GM12878 (cell line): ENCODE measurements around the gene AP3S2. TPM values are rescaled to one million over a fixed set of nuclear protein-coding genes. Genes with fewer than 3 reads are reported as not detected.

Experiments used
- ATAC-seq: fragments of 200-7000 bp; cut with Tn5 transposase; 3 replicates; pipeline ENCODE4 v1.9.1; 2020; ENCODE audit warnings: mild to moderate bottlenecking, moderate library complexity
- BruUV-seq: library from RNA; stranded (reverse); fragments of 400-500 nt; replicated peaks from 2 replicates; lab custom pipeline; 2021; lab: Mats Ljungman, UMichigan
- CTCF ChIA-PET: fragments of 300-600 bp; sonication (Branson Sonifier 250); formaldehyde crosslinking; extraction: SDS; loops from one replicate; lab custom pipeline; 2021; ENCODE audit warnings: inconsistent platforms; lab: Yijun Ruan, JAX
- POLR2A ChIA-PET: fragments of 350-600 bp; formaldehyde crosslinking; extraction: SDS; loops from one replicate; lab custom pipeline; 2021; ENCODE audit warnings: inconsistent platforms; lab: Charles Lee
- RAD21 ChIA-PET: fragments of 300-600 bp; sonication (Branson Sonifier 250); formaldehyde crosslinking; loops from one replicate; lab custom pipeline; 2023; ENCODE audit warnings: antibody characterized with exemption; ENCODE audit not compliant: unreplicated experiment; lab: Charles Lee
- SMC1A ChIA-PET: fragments of 300-600 bp; sonication (Branson Sonifier 250); formaldehyde crosslinking; loops from one replicate; lab custom pipeline; 2023; ENCODE audit not compliant: unreplicated experiment, uncharacterized antibody; lab: Charles Lee
- DNase-seq: peaks from one replicate; pipeline ENCODE4 v3.0.0-alpha.2; 2011; ENCODE audit warnings: low read depth, low spot score
- FAIRE-seq: peaks from 3 replicates; lab custom pipeline; 2011; peaks lifted over from hg19 to GRCh38; lab: Jason Lieb, UNC
- H2AFZ ChIP-seq: 2 replicates; pipeline ENCODE4 v1.6.0; 2011; ENCODE audit warnings: low read depth, low read length, control low read depth; ENCODE audit not compliant: control insufficient read depth
- H3K27ac ChIP-seq: 2 replicates; pipeline ENCODE4 v1.5.1; 2011; ENCODE audit warnings: control low read depth; ENCODE audit not compliant: control insufficient read depth, insufficient read depth
- H3K27me3 ChIP-seq, 2 experiments: replicated peaks in 1 of 2; 2 replicates each; pipeline versions ENCODE4 v1.6.0 to v1.6.1; 2011; ENCODE audit warnings: low read length in 1 of 2; ENCODE audit not compliant: control insufficient read depth in 2 of 2, insufficient read depth in 2 of 2
- H3K36me3 ChIP-seq, 2 experiments: 2 replicates each; pipeline ENCODE4 v1.5.1; 2011; ENCODE audit warnings: low read length in 1 of 2; ENCODE audit not compliant: control insufficient read depth in 2 of 2, insufficient read depth in 2 of 2
- H3K4me1 ChIP-seq: 2 replicates; pipeline ENCODE4 v1.6.1; 2011; ENCODE audit warnings: mild to moderate bottlenecking, low read length, moderate library complexity, mixed read lengths; ENCODE audit not compliant: control insufficient read depth, insufficient read depth
- H3K4me2 ChIP-seq: 2 replicates; pipeline ENCODE4 v1.6.0; 2011; ENCODE audit warnings: control low read depth; ENCODE audit not compliant: control insufficient read depth, insufficient read depth
- H3K4me3 ChIP-seq: fragments of 200-600 bp; sonication (generic); 2 replicates; pipeline ENCODE4 v1.5.1; 2016
- H3K79me2 ChIP-seq: 2 replicates; pipeline ENCODE4 v1.6.0; 2011; ENCODE audit warnings: low read length; ENCODE audit not compliant: control insufficient read depth, insufficient read depth
- H3K9ac ChIP-seq: 2 replicates; pipeline ENCODE4 v1.8.0; 2011; ENCODE audit warnings: low read length, control low read depth, mixed read lengths; ENCODE audit not compliant: control insufficient read depth, insufficient read depth
- H3K9me3 ChIP-seq: replicated peaks from 3 replicates; pipeline ENCODE4 v1.5.1; 2011; ENCODE audit warnings: mild to moderate bottlenecking, low read length; ENCODE audit not compliant: control insufficient read depth, insufficient read depth
- H4K20me1 ChIP-seq: 2 replicates; pipeline ENCODE4 v1.6.0; 2011; ENCODE audit not compliant: control insufficient read depth, insufficient read depth
- ATF7 ChIP-seq: fragments of 450-650 bp; IDR thresholded peaks from 2 replicates; pipeline ENCODE4 v1.6.1; 2016; ENCODE audit warnings: low read depth, mild to moderate bottlenecking
- IRF4 ChIP-seq: IDR thresholded peaks from 2 replicates; pipeline ENCODE4 v1.6.1; 2011; ENCODE audit warnings: low read depth, low read length
- WGBS: methylation state at CpG from one replicate; pipeline ENCODE4 v1.1.6; 2016; ENCODE audit warnings: low lambda C conversion rate; ENCODE audit not compliant: insufficient replicate concordance, insufficient coverage; ENCODE audit errors: missing lambda C conversion rate; 5-methylcytosine and 5-hydroxymethylcytosine counted together
- in situ Hi-C: fragments of 300-500 bp; cut with MboI; formaldehyde crosslinking; loops from 9 replicates; pipeline ENCODE4 v1.14.3; 2018; ENCODE audit warnings: mixed read lengths
- intact Hi-C: fragments of 100-400 bp; cut with micrococcal nuclease; formaldehyde crosslinking; loops from one replicate; pipeline ENCODE4 v1.14.2; 2022; ENCODE audit not compliant: unreplicated experiment
- polyA plus RNA-seq, 11 experiments: library from polyadenylated mRNA; depleted of rRNA in 4 of 11; unstranded in 6 of 11; stranded (reverse) in 5 of 11; fragments of >200 nt; fragmentation: Nextera tagmentation in 4 of 11; fragmentation: Illumina TruSeq in 1 of 11; extraction: Ambion mirVana in 4 of 11; extraction: Trizol in 1 of 11; gene quantifications; 1 replicate in 1 of 11; 2 replicates in 10 of 11; pipeline versions ENCODE4 v1.2.1 to v1.2.3, GENCODE V29; 2011 to 2016; ENCODE audit warnings: inconsistent platforms in 2 of 11, missing spikeins in 2 of 11, low read depth in 1 of 11
- total RNA-seq, 4 experiments: library from RNA; depleted of rRNA in 3 of 4; stranded (reverse); fragments of >200 nt in 3 of 4; fragmentation: Illumina TruSeq in 1 of 4; extraction: Trizol in 1 of 4; gene quantifications; 2 replicates each; pipeline versions ENCODE4 v1.2.1 to v1.2.3, GENCODE V29; 2013 to 2021
- TF ChIP-seq, protein P1 (sequence below): fragments of 450-650 bp; IDR thresholded peaks from 2 replicates; pipeline ENCODE4 v1.6.1; 2018; ENCODE audit warnings: mild to moderate bottlenecking, low read depth, moderate library complexity; ENCODE audit not compliant: partially characterized antibody
- TF ChIP-seq, protein P2 (sequence below): IDR thresholded peaks from 2 replicates; pipeline ENCODE4 v1.6.1; 2012; ENCODE audit warnings: low read depth, low read length, improper control_type of control experiment
- TF ChIP-seq, protein P3 (sequence below): IDR thresholded peaks from 2 replicates; pipeline ENCODE4 v1.6.1; 2011; ENCODE audit warnings: low read depth, mild to moderate bottlenecking, low read length, moderate library complexity, borderline replicate concordance; ENCODE audit errors: extremely low read depth
- TF ChIP-seq, protein P4 (sequence below): IDR thresholded peaks from 2 replicates; pipeline ENCODE4 v1.6.1; 2012; ENCODE audit warnings: low read length, inconsistent platforms

AP3S2 gene
- total and polyA plus RNA-seq, 10 of the 15 experiments (the other 5 are each of a cell fraction or from before 2014, with no cell fraction given) = 10.0 to 43.6 (median 26.0) TPM

DNA sequence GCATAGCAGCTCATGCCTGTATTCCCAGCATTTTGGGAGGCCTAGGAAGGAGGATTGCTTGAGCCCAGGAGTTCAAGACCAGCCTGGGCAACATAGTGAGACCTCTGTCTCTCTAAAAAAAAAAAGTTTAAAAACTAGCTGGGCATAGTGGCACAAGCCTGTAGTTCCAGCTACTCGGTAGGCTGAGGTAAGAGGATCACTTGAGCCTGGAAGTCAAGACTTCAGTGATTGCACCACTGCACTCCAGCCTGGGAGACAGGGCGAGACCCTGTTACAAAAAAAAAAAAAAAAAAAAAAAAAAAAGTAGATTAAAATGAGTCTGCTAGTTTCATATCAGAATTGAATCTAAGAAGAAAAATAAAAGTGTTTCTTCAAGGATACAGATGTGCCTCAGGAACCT lies 46.7 kb downstream of the AP3S2 start:
- Histone ChIP-seq H2AFZ (no peak overlapping the region), H3K4me2 (no peak overlapping the region), H3K9ac (no peak overlapping the region), H4K20me1 (no peaks in the 10 kb centered on the region), H3K9me3 (no peaks in the 10 kb centered on the region), H3K36me3 (no peaks in the 10 kb centered on the region), H3K4me3 (no peak overlapping the region), H3K27me3 (no peaks in the 10 kb centered on the region), H3K4me1 (peaks cover 46% of the 10 kb centered on the region), H3K27ac (no peak overlapping the region), H3K79me2 (no peaks in the 10 kb centered on the region)
- POLR2A ChIA-PET = interaction anchor here (0.6 to 0.7 kb wide), 2 partner anchors 253 to 1254 kb away, joined by 5 read pairs; no protein-coding TSS in a partner anchor
- intact Hi-C loops = no loop called here
- no peak for DNase-seq
- SMC1A ChIA-PET = interaction anchor here (0.6 to 1.1 kb wide), 2 partner anchors 72 to 917 kb away, joined by 3 read pairs; no protein-coding TSS in a partner anchor
- 94% methylated on average over 2 of the region's 2 CpGs for WGBS
- no peak for FAIRE-seq
- BruUV-seq = no TSS peak
- no peak for ATAC-seq
- in situ Hi-C loops = no loop called here
- CTCF ChIA-PET = interaction anchor here (2.7 to 3.3 kb wide), 2 partner anchors 28 to 86 kb away, joined by 9 to 13 read pairs; no protein-coding TSS in a partner anchor
- TF ChIP-seq, protein P1, sequence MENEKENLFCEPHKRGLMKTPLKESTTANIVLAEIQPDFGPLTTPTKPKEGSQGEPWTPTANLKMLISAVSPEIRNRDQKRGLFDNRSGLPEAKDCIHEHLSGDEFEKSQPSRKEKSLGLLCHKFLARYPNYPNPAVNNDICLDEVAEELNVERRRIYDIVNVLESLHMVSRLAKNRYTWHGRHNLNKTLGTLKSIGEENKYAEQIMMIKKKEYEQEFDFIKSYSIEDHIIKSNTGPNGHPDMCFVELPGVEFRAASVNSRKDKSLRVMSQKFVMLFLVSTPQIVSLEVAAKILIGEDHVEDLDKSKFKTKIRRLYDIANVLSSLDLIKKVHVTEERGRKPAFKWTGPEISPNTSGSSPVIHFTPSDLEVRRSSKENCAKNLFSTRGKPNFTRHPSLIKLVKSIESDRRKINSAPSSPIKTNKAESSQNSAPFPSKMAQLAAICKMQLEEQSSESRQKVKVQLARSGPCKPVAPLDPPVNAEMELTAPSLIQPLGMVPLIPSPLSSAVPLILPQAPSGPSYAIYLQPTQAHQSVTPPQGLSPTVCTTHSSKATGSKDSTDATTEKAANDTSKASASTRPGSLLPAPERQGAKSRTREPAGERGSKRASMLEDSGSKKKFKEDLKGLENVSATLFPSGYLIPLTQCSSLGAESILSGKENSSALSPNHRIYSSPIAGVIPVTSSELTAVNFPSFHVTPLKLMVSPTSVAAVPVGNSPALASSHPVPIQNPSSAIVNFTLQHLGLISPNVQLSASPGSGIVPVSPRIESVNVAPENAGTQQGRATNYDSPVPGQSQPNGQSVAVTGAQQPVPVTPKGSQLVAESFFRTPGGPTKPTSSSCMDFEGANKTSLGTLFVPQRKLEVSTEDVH = no peak
- TF ChIP-seq ATF7 (no peak), IRF4 (no peak)
- TF ChIP-seq, protein P2, sequence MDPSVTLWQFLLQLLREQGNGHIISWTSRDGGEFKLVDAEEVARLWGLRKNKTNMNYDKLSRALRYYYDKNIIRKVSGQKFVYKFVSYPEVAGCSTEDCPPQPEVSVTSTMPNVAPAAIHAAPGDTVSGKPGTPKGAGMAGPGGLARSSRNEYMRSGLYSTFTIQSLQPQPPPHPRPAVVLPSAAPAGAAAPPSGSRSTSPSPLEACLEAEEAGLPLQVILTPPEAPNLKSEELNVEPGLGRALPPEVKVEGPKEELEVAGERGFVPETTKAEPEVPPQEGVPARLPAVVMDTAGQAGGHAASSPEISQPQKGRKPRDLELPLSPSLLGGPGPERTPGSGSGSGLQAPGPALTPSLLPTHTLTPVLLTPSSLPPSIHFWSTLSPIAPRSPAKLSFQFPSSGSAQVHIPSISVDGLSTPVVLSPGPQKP = no peak
- TF ChIP-seq, protein P3, sequence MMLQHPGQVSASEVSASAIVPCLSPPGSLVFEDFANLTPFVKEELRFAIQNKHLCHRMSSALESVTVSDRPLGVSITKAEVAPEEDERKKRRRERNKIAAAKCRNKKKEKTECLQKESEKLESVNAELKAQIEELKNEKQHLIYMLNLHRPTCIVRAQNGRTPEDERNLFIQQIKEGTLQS = no peak
- TF ChIP-seq, protein P4, sequence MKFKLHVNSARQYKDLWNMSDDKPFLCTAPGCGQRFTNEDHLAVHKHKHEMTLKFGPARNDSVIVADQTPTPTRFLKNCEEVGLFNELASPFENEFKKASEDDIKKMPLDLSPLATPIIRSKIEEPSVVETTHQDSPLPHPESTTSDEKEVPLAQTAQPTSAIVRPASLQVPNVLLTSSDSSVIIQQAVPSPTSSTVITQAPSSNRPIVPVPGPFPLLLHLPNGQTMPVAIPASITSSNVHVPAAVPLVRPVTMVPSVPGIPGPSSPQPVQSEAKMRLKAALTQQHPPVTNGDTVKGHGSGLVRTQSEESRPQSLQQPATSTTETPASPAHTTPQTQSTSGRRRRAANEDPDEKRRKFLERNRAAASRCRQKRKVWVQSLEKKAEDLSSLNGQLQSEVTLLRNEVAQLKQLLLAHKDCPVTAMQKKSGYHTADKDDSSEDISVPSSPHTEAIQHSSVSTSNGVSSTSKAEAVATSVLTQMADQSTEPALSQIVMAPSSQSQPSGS = no peak
- RAD21 ChIA-PET = interaction anchor here (0.6 to 1.1 kb wide), 2 partner anchors 28 to 240 kb away, joined by 3 to 4 read pairs; no protein-coding TSS in a partner anchor
